ENCODE measurements around the gene AFAP1L1. TPM values are rescaled to one million over a fixed set of nuclear protein-coding genes. Genes with fewer than 3 reads are reported as not detected.

The AFAP1L1 gene
- total and polyA plus RNA-seq, 2 of the 13 experiments (the other 11 are each of a cell fraction or from before 2014, with no cell fraction given): 0.38 to 1.0 TPM

GRCh38 chr5:149317281-149318048 lies 45.8 kb downstream of the AFAP1L1 start (continued):
- no peak for TF ChIP-seq NR2F1 (CRISPR knock-in tag; IDR thresholded peaks at IDR 0.05)
- no peak for TF ChIP-seq ZNF691 (CRISPR knock-in tag; IDR thresholded peaks at IDR 0.05; ENCODE audit: borderline replicate concordance, low read depth)
- TF ChIP-seq MEIS2 (CRISPR knock-in tag; IDR thresholded peaks at IDR 0.05): no peak
- TF ChIP-seq NRL (CRISPR knock-in tag; IDR thresholded peaks at IDR 0.05; ENCODE audit: borderline replicate concordance): 0 out of 2 replicates have a peak, but pooled peaks have one; percentile 29
- 0 out of 2 replicates have a peak, but pooled peaks have one; percentile 18 for TF ChIP-seq MYC (CRISPR knock-in tag; IDR thresholded peaks at IDR 0.05; ENCODE audit: borderline replicate concordance)
- no peak for TF ChIP-seq LBX2 (CRISPR knock-in tag; IDR thresholded peaks at IDR 0.05; ENCODE audit: borderline replicate concordance)
- TF ChIP-seq NFE2L2 (IDR thresholded peaks at IDR 0.05; ENCODE audit: low read length): no peak
- TF ChIP-seq ZSCAN31 (CRISPR knock-in tag; IDR thresholded peaks at IDR 0.05; ENCODE audit: low read depth): no peak
- TF ChIP-seq RAD21 (CRISPR knock-in tag; IDR thresholded peaks at IDR 0.05): peak; percentile 63
- TF ChIP-seq ZNF670 (CRISPR knock-in tag; IDR thresholded peaks at IDR 0.05; ENCODE audit: borderline replicate concordance): no peak
- no peak for TF ChIP-seq GMEB2 (CRISPR knock-in tag; IDR thresholded peaks at IDR 0.05; ENCODE audit: low read depth)
- TF ChIP-seq THRA (CRISPR knock-in tag; IDR thresholded peaks at IDR 0.05; ENCODE audit: borderline replicate concordance): peak; percentile 18; the same call in 1 of the 2 replicates
- no peak; the same call in 1 of the 2 replicates for TF ChIP-seq HIC2 (CRISPR knock-in tag; IDR thresholded peaks at IDR 0.05; ENCODE audit: low read depth)
- no peak for TF ChIP-seq IKZF5 (CRISPR knock-in tag; IDR thresholded peaks at IDR 0.05)
- no peak for TF ChIP-seq FOXA1 (IDR thresholded peaks at IDR 0.05)
- TF ChIP-seq FOXA1 (CRISPR knock-in tag; IDR thresholded peaks at IDR 0.05): no peak
- TF ChIP-seq NBN (conservative IDR thresholded peaks at IDR 0.05): no peak
- no peak for TF ChIP-seq ZNF30 (CRISPR knock-in tag; IDR thresholded peaks at IDR 0.05)
- TF ChIP-seq JDP2 (CRISPR knock-in tag; IDR thresholded peaks at IDR 0.05; ENCODE audit: borderline replicate concordance): no peak
- no peak for TF ChIP-seq ARNTL (CRISPR knock-in tag; IDR thresholded peaks at IDR 0.05)
- TF ChIP-seq ATF2 (CRISPR knock-in tag; IDR thresholded peaks at IDR 0.05): no peak

Data from HepG2 (cell line).